Endothelial cell of umbilical vein (primary cell): Measurements from ENCODE around the gene ZPR1. TPM values are rescaled to one million over a fixed set of nuclear protein-coding genes. Genes with fewer than 3 reads are reported as not detected.

Source experiments
- BruUV-seq: library from RNA; stranded (reverse); fragments of 400-500 nt; replicated peaks from 2 replicates; lab custom pipeline; 2021; lab: Mats Ljungman, UMichigan
- CTCF ChIA-PET: fragments of 300-600, 350-600 bp; sonication (Branson Sonifier 250); formaldehyde crosslinking; loops from one replicate; lab custom pipeline; 2021; ENCODE audit warnings: antibody characterized with exemption, inconsistent platforms; lab: Charles Lee
- POLR2A ChIA-PET: fragments of 300-600, 350-600 bp; sonication (Branson Sonifier 250); formaldehyde crosslinking; loops from one replicate; lab custom pipeline; 2021; ENCODE audit warnings: antibody characterized with exemption, inconsistent platforms; lab: Charles Lee
- DNase-seq: peaks from one replicate; pipeline ENCODE4 v3.0.0-alpha.2; 2011; ENCODE audit warnings: low read depth, low spot score
- FAIRE-seq: peaks from 2 replicates; lab custom pipeline; 2011; peaks lifted over from hg19 to GRCh38; lab: Jason Lieb, UNC
- H2AFZ ChIP-seq: 2 replicates; pipeline ENCODE4 v1.6.0; 2012; ENCODE audit warnings: low read depth, low read length, control low read depth, inconsistent platforms
- H3K27ac ChIP-seq: 2 replicates; pipeline ENCODE4 v1.5.1; 2011; ENCODE audit warnings: low read depth, mild to moderate bottlenecking, control low read depth, low read length, moderate library complexity; ENCODE audit not compliant: insufficient read depth
- H3K27me3 ChIP-seq, 2 experiments: 2 replicates each; pipeline versions ENCODE4 v1.6.0 to v1.6.1; 2011; ENCODE audit warnings: low read length in 2 of 2, mixed read lengths in 1 of 2; ENCODE audit not compliant: control insufficient read depth in 2 of 2, insufficient read depth in 2 of 2
- H3K36me3 ChIP-seq, 2 experiments: 2 replicates in 1 of 2; 3 replicates in 1 of 2; pipeline ENCODE4 v1.5.1; 2011; ENCODE audit warnings: low read length in 2 of 2, mild to moderate bottlenecking in 1 of 2, moderate library complexity in 1 of 2; ENCODE audit not compliant: control insufficient read depth in 2 of 2, insufficient read depth in 2 of 2; ENCODE audit errors: extremely low read depth in 1 of 2
- H3K4me1 ChIP-seq: 3 replicates; pipeline ENCODE4 v1.5.1; 2011; ENCODE audit warnings: mild to moderate bottlenecking, low read length; ENCODE audit not compliant: control insufficient read depth, insufficient read depth; ENCODE audit errors: extremely low read depth
- H3K4me2 ChIP-seq: 2 replicates; pipeline ENCODE4 v1.6.1; 2011; ENCODE audit warnings: low read length, control low read depth, mixed read lengths; ENCODE audit not compliant: insufficient read depth
- H3K4me3 ChIP-seq, 3 experiments: fragments of 200-600 bp in 1 of 3; sonication (generic), shearing (Covaris generic) in 1 of 3; replicated peaks in 1 of 3; 2 replicates each; pipeline ENCODE4 v1.5.1; 2011 to 2016; ENCODE audit warnings: control low read depth in 3 of 3, low read length in 3 of 3, mild to moderate bottlenecking in 2 of 3, inconsistent platforms in 1 of 3, low read depth in 1 of 3, moderate library complexity in 1 of 3; ENCODE audit not compliant: insufficient read depth in 1 of 3
- H3K79me2 ChIP-seq: 2 replicates; pipeline ENCODE4 v1.6.0; 2012; ENCODE audit warnings: low read length, inconsistent platforms; ENCODE audit not compliant: control insufficient read depth, insufficient read depth
- H3K9ac ChIP-seq: replicated peaks from 2 replicates; pipeline ENCODE3; 2011; ENCODE audit warnings: low read length, control low read depth; ENCODE audit not compliant: insufficient read depth; ENCODE audit errors: extremely low read depth
- H3K9me1 ChIP-seq: replicated peaks from 3 replicates; pipeline ENCODE4 v1.6.0; 2011; ENCODE audit warnings: mild to moderate bottlenecking, low read length; ENCODE audit not compliant: control insufficient read depth, insufficient read depth; ENCODE audit errors: extremely low read depth
- H3K9me3 ChIP-seq: replicated peaks from 2 replicates; pipeline ENCODE4 v1.5.1; 2012; ENCODE audit warnings: low read length, inconsistent platforms; ENCODE audit not compliant: control insufficient read depth, insufficient read depth
- H4K20me1 ChIP-seq: replicated peaks from 2 replicates; pipeline ENCODE3; 2011; ENCODE audit warnings: mild to moderate bottlenecking, low read length; ENCODE audit not compliant: control insufficient read depth, insufficient read depth; ENCODE audit errors: extremely low read depth
- CTCF ChIP-seq, 2 donors: IDR thresholded peaks; 1 replicate in 1 of 2; 2 replicates in 1 of 2; pipeline ENCODE4 v1.5.1; 2011; ENCODE audit warnings: low read length in 2 of 2, mild to moderate bottlenecking in 2 of 2, moderate library complexity in 2 of 2, control low read depth in 1 of 2, inconsistent platforms in 1 of 2, low read depth in 1 of 2; ENCODE audit not compliant: insufficient read depth in 1 of 2; ENCODE audit errors: extremely low read depth in 1 of 2
- EZH2 ChIP-seq: IDR thresholded peaks from 2 replicates; pipeline ENCODE4 v1.6.1; 2012; ENCODE audit warnings: borderline replicate concordance, low read depth, mild to moderate bottlenecking, moderate library complexity, low read length, inconsistent platforms; ENCODE audit not compliant: severe bottlenecking
- FOS ChIP-seq: IDR thresholded peaks from 2 replicates; pipeline ENCODE4 v1.6.1; 2011; ENCODE audit warnings: mild to moderate bottlenecking, low read length, moderate library complexity, borderline replicate concordance; ENCODE audit not compliant: insufficient read depth
- GATA2 ChIP-seq: IDR thresholded peaks from 2 replicates; pipeline ENCODE4 v1.7.0; 2011; ENCODE audit warnings: low read depth, mild to moderate bottlenecking, moderate library complexity, mixed read lengths, low read length; ENCODE audit not compliant: insufficient read length, insufficient read depth
- JUN ChIP-seq: IDR thresholded peaks from 2 replicates; pipeline ENCODE4 v1.6.1; 2011; ENCODE audit warnings: borderline replicate concordance, low read depth; ENCODE audit not compliant: insufficient read length, insufficient read depth
- MAX ChIP-seq: IDR thresholded peaks from 2 replicates; pipeline ENCODE4 v1.6.1; 2011; ENCODE audit not compliant: insufficient read depth, insufficient read length
- MYC ChIP-seq: IDR thresholded peaks from one replicate; pipeline ENCODE4 v1.6.1; 2011; ENCODE audit warnings: mild to moderate bottlenecking, low read depth, low read length
- POLR2A ChIP-seq: IDR thresholded peaks from 2 replicates; pipeline ENCODE4 v1.6.1; 2012; ENCODE audit warnings: low read depth, mild to moderate bottlenecking, control low read depth, low read length
- POLR2AphosphoS5 ChIP-seq: IDR thresholded peaks from 2 replicates; pipeline ENCODE4 v1.6.1; 2012; ENCODE audit warnings: low read depth, mild to moderate bottlenecking, control low read depth, low read length, moderate library complexity; ENCODE audit not compliant: insufficient read depth
- dilution Hi-C: fragments of 300-500 bp; cut with MboI; formaldehyde crosslinking; loops from one replicate; pipeline ENCODE4 v1.15.0; 2019; ENCODE audit warnings: low sequenced_read_pairs; ENCODE audit not compliant: extremely low pct_ligation_motif_present
- intact Hi-C: fragments of 100-400 bp; cut with micrococcal nuclease; formaldehyde crosslinking; loops from one replicate; pipeline ENCODE4 v1.10.0; 2022
- polyA plus RNA-seq, 4 experiments: library from polyadenylated mRNA; depleted of rRNA in 3 of 4; stranded (reverse) in 3 of 4; unstranded in 1 of 4; fragments of >200 nt; gene quantifications; 2 replicates each; pipeline versions ENCODE4 v1.2.1 to v1.2.3, GENCODE V29; 2011 to 2012; ENCODE audit warnings: missing spikeins in 1 of 4
- total RNA-seq: library from RNA; stranded (reverse); gene quantifications from 2 replicates; pipeline ENCODE4 v1.2.3, GENCODE V29; 2021

Gene ZPR1
- total and polyA plus RNA-seq, 2 donors (not counting 3 experiments of a cell fraction or from before 2014, with no cell fraction given), result 22.6 to 54.5 TPM

DNA sequence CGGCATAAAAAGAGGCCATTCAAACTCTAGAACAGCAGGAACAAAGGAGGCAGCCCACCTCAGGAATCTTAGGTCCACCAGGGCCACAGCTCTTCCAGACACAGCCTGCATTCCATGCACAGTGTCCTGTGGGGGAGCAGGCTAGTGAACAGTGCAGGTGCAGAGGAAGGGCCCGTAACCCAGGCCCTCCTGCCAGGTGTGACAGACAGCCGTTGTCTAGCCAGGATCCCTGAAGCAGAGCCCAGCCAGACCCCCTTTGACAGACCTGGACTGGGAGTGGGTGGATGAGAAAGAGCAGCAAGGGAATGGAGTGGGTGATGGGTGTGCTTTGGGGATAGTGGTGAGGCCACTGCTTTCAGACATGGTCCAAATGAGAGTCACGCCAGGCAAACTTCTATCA is 1.2 kb upstream of the ZPR1 start:
- Histone ChIP-seq H3K27ac (no peak overlapping the region), H3K4me1 (peaks cover 13% of the 10 kb centered on the region), H3K9me3 (no peaks in the 10 kb centered on the region), H3K9ac (no peak overlapping the region), H3K27me3 (no peaks in the 10 kb centered on the region), H3K4me3 (no peak overlapping the region), H2AFZ (no peak overlapping the region), H4K20me1 (no peaks in the 10 kb centered on the region), H3K79me2 (peaks cover 15% of the 10 kb centered on the region), H3K36me3 (peaks cover 13 to 16% of the 10 kb centered on the region in 2 experiments), H3K4me2 (no peak overlapping the region), H3K9me1 (no peaks in the 10 kb centered on the region)
- FAIRE-seq, result no peak
- intact Hi-C loops (loop anchor here (1.0 to 5.0 kb wide), 2 partner anchors 17 to 538 kb away; partner anchors contain the start of genes BUD13 and CEP164), dilution Hi-C loops (no loop called here)
- POLR2A ChIA-PET, result no interaction called here
- CTCF ChIA-PET, result interaction anchor here (1.0 to 6.2 kb wide), 6 partner anchors 47 to 439 kb away, joined by 3 to 272 read pairs (median 45); partner anchors contain the start of genes APOA1 and PAFAH1B2
- BruUV-seq, result no TSS peak
- no peak for DNase-seq
- TF ChIP-seq EZH2, result no peak
- no peak for TF ChIP-seq POLR2AphosphoS5
- no peak for TF ChIP-seq POLR2A
- TF ChIP-seq MAX, result no peak
- no peak for TF ChIP-seq GATA2
- no peak for TF ChIP-seq MYC
- TF ChIP-seq FOS, result no peak
- TF ChIP-seq CTCF (IDR thresholded peaks at IDR 0.05; ENCODE audit: extremely low read depth in 1 of 2, insufficient read depth in 1 of 2, low read depth in 1 of 2, low read length in 2 of 2), result no peak
- TF ChIP-seq JUN, result no peak
